G401.6 (cell line): Measurements from ENCODE around the gene ADPRM.

ENCODE experiments used
- FAIRE-seq: peaks from 2 replicates; lab custom pipeline; 2012; peaks lifted over from hg19 to GRCh38; lab: Jason Lieb, UNC

ADPRM gene

GRCh38 chr17:10742431-10742830 lies 45.0 kb downstream of the ADPRM start:
- FAIRE-seq = no peak

DNA sequence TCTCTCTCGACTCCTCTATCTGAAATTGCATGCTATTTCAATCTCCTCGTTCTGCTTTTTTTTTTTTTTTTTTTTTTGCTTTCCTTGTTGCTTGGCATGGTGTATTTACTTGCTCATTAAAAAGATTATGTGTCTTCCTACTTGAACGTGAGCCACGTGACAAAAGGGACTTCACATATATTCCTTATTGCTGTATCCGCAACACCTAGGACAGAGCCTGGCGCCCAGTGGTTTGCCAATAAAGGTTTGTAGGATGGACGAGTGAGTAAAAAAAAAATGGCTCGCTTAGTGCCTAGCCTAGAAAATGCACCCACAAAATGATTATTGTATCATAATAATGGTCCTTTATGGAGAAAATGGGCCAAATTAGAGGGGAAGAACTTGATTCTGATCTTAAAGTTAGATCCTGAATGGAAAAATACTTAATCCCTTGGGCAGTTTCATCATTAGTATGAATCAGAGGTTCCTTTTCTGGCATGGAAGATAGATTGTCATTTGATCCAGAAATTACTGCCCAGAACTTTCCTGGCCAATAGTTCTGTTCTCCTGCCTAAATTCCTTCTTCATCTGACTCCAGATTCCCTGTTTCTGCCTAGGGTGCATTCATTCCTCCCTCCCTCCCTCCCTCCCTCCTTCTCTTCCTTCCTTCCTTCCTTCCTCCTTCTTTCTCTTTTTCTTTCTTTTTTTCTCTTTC lies 46.1 kb downstream of the ADPRM start:
- no peak for FAIRE-seq

- no peak for FAIRE-seq
Observed at GRCh38 chr17:10744501-10745000, 47.2 kb downstream of the ADPRM start.

GRCh38 chr17:10745231-10745630 lies 47.8 kb downstream of the ADPRM start:
- no peak for FAIRE-seq

DNA sequence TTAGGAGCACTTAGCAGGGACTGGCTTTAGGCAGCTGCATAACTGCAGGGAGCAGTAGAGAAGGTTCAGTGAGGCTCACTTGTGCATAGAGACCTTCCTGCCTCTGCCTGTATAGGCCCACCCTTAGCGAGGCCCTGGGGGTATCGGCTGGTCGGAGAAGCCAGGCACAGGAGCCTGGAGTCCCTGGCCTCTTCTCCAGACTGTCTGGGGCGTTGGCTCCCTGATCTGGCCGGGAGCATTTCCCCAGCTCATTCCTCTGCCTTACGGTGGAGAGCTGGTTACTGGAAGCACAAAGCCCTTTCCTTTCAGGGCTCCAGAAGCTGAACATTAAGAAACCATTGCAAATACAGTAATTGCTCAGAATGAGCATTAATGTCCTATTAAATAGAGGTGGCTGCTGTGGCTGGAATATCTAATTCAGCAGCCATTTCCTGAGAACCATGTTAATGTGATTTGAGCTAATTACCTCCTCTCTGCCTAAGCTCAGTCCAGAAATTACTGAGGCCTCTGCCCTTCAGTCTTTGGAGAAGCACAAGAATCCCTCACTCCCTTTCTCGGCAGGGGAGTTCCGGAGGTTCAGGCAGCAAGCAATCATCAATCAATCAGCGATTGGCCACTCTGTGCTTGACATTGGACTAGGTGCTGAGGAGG lies 51.3 kb downstream of the ADPRM start:
- no peak for FAIRE-seq

DNA sequence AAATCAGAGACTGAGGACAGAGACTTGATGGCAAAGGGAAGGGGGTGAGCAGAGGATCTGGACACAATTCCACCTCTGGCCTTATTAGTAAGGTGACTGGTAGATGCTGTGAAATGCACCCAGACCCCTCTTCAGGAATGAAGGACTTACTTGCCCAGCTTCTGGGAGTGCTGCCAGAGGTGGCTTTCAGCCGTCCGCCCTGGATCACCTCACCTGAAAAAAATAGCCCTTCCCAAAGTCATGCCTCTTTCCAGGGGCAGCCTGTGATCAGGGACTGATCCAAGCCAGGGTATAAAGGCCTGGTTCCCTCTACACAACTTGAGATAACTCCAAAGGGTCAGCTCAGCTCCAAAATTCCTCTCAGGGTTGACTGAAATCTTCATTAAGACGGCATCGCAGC lies 52.8 kb downstream of the ADPRM start:
- no peak for FAIRE-seq

DNA sequence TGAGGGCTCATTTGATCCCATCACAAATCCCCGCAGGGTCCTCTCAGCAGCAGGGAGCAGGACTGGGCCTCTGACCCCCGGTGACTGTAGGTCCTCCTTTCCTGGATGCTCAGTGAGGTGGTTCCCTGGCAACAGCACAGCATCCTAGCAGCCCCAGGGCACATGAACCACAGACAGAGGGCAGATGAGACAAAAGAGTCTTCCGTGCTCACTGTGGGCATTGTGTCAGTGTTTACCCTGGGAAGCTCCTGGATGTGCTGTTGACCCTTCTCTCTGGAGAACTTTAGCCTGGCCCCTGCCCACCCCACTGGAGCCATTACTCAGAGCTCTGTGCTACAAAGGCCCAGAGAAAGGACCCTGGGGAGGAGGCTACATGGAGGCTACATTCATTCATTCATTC lies 54.2 kb downstream of the ADPRM start:
- FAIRE-seq = no peak

GRCh38 chr17:10752696-10753095 lies 55.3 kb downstream of the ADPRM start:
- FAIRE-seq = no peak

- no peak for FAIRE-seq
Observed at GRCh38 chr17:10754109-10754508, 56.7 kb downstream of the ADPRM start.

DNA sequence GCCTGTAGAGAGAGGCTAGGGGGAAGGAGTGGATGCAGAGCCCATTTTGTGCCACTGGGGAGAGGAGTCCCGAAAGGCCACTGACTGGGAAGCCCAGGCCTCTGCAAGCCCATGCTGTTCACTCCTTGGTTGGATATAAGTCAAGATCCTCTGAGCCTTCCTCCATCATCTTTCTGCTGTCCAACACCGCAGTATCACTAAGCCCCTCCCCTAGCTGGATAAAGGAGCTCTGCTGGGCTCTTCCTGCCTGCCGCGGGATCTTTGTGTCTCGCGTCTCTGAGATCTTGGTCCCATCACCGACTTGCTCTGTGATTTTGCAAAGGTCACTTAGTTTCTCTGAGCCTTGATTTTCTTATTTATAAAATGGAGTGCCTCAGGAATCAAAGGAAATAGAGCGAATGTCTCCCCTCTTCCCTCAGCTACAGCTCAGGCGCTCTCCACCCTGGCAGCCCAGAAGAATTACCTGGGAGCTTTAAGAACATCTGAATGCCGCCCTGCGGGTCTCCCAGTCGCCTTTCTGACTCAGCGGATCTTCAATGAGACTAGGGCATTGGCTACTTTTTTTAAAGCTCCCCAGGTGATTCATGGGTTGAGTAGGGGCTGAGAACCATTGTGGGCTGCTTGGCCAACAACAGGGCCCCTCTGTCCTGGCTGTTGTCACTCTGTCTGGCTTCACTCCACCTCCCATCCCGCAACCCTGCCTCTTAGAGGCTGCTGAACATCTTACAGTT lies 57.6 kb downstream of the ADPRM start:
- no peak for FAIRE-seq

GRCh38 chr17:10755592-10756127 lies 58.3 kb downstream of the ADPRM start:
- FAIRE-seq = no peak

- no peak for FAIRE-seq
Observed at GRCh38 chr17:10756185-10756584, 58.8 kb downstream of the ADPRM start.

DNA sequence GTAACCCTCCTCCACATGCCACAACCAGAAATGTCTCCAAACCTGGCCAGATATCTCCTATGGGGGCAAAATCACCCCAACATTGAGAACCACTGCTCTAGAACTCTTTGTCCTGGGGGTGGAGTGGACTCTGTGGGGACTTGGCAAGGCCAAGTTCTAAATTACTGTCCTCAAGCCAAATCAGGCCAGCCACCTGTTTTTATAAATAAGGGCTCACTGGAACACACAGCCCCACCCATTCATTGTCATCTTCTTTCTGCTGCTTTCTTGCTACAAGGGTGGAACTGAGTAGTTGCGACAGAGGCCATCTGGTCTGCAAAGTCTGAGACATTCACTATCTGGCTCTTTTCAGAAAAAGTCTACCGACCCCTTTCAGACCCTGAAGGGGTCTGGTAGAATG lies 59.2 kb downstream of the ADPRM start:
- FAIRE-seq = no peak

DNA sequence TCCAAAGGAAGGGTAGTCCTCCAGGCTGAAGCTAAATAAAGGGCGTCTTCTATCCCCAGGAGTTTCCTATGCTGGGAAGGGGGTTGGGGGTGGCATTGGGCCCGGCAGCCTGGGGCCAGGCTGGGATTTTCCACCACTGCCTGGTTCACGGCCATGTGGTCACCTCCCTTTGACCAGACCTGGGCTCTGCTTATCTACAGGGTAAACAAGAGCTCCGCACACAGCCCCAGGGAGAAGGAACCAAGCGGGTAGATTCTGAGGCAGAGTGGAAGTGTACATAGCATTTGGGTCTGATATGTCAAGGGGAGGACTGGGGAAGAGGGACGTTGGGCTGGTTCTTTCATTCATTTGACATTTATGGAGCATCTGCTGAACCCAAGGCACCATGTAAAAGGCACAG lies 59.7 kb downstream of the ADPRM start:
- no peak for FAIRE-seq

DNA sequence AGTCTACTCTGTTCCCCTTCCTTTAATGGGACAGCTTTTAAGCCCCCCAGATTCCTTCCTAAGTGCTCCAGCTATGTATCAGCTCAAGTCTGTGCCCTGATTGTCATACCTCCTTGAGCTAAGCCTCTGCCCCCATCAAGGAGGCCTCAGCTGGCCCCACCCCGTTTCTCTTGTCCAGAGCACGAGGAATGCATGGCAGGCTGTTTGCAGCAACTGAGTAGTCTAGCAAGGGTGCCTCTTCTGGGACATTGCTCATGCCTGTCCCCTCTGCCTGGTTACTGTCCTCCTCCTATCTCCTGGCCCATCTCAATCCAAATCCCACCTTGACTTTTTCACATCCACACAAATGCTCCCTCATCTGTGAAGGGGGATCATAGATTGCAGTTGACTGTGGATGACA lies 60.3 kb downstream of the ADPRM start:
- FAIRE-seq = no peak

DNA sequence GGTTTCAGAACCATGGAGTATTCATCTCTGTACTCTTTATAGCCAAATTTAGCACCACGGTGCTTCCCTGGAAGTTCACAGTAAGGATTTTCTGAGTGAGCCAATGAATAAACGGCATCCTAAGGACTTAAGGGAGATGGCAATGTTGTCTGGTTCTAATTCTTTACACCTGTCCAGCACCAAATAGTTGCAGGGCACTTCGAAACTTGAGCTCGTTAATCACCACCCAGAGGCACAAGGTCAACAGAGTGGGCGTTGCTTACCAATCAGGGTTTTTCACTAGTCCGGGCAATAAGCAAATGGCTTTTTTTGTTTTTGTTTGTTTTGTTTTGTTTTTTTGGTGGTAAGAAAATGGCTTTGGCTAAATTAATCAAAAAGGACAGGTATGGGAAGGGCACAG lies 60.7 kb downstream of the ADPRM start:
- no peak for FAIRE-seq
